Central memory CD8-positive, alpha-beta T cell (primary cell): Measurements from ENCODE around the gene TLR9.

Source experiments
- ATAC-seq: fragments of 150-1000 bp; cut with Tn5 transposase; replicated peaks from 2 replicates; pipeline ENCODE4 v1.10.0; 2022; ENCODE audit warnings: mild to moderate bottlenecking, moderate FRiP score, moderate number of reproducible peaks; ENCODE audit not compliant: poor library complexity, severe bottlenecking; ENCODE audit errors: extremely low read depth
- DNase-seq, 2 donors: peaks; one replicate each; pipeline ENCODE4 v3.0.0; 2021; ENCODE audit warnings: low spot score in 2 of 2
- H3K27ac Mint-ChIP-seq: one replicate; pipeline ENCODE4 v1.8.0; 2022; ENCODE audit warnings: low read depth, mild to moderate bottlenecking, moderate library complexity, mixed read lengths
- H3K27me3 Mint-ChIP-seq: one replicate; pipeline ENCODE4 v1.8.0; 2022; ENCODE audit warnings: mixed read lengths
- H3K36me3 Mint-ChIP-seq: one replicate; pipeline ENCODE4 v1.8.0; 2022; ENCODE audit warnings: mild to moderate bottlenecking, moderate library complexity, mixed read lengths; ENCODE audit not compliant: insufficient read depth
- H3K4me1 Mint-ChIP-seq: one replicate; pipeline ENCODE4 v1.8.0; 2022; ENCODE audit warnings: mixed read lengths
- H3K4me3 Mint-ChIP-seq: one replicate; pipeline ENCODE4 v1.8.0; 2022; ENCODE audit warnings: mild to moderate bottlenecking, moderate library complexity, mixed read lengths
- H3K9me3 Mint-ChIP-seq: one replicate; pipeline ENCODE4 v1.8.0; 2022; ENCODE audit warnings: mixed read lengths

The TLR9 gene

DNA sequence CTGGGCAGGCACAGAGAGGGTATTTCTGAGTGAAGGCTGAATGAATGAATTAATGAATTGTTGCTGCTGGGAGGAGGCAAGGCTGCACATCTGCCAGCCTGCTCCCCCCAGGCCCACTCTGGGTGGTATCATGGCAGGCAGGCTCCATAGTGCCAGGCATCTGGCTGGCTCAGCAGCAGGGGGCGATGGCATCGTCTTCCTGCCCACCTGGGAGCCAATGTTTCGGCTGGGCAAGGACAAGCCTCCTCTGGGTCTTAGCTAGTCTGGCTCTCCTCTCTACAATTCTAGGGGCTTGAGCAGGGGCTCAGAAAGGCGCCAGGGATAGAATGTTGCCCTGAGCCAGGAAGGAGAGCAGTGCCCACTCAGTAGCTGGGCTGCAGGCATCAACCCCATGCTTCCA, 1.7 kb upstream of the TLR9 start:
- H3K4me1 Mint-ChIP-seq: peaks cover 38% of the 10 kb centered on the region
- H3K27me3 Mint-ChIP-seq: no peaks in the 10 kb centered on the region

DNA sequence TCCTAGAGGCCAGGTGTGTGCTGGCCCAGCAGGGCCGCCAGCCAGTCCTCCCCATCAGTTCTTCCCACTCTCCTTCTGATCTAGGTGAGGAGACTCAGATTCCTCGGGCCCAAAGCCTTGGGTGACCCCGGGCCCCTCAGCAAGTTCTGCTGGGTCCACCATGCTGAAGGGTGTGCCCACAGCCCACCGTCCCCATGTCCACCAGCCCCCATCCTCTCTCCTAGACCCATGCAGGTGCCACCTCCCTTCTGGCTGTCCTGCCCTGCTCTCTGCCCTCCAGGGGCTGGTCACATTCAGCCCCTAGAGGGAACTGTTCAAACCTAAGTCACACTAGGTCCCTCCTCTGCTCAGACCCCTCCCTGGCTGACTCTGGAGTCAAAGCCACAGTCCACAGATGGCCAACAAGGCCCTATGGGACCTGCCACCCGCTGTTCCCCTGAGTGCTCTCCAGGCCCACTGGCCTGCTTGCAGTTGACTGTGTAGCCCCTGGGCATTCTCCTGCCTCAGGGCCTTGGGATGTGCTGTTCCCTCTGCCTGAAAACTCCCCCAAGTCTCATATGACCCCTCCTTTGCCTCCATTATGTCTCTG, 878 bp upstream of the TLR9 start:
- Mint-ChIP-seq H3K4me1 (peaks cover 36% of the 10 kb centered on the region), H3K27me3 (no peaks in the 10 kb centered on the region), H3K36me3 (peaks cover 28% of the 10 kb centered on the region), H3K4me3 (peak overlapping the region; percentile 29), H3K9me3 (no peaks in the 10 kb centered on the region), H3K27ac (peak overlapping the region; percentile 79)
- ATAC-seq (no peak), DNase-seq (no peak)

More for the DNA sequence above, 1.7 kb upstream of the TLR9 start:
- peaks cover 30% of the 10 kb centered on the region for H3K36me3 Mint-ChIP-seq
- H3K4me3 Mint-ChIP-seq: no peak overlapping the region
- ATAC-seq (no peak), DNase-seq (no peak)
- H3K9me3 Mint-ChIP-seq: no peaks in the 10 kb centered on the region
- H3K27ac Mint-ChIP-seq: peak overlapping the region; percentile 79

- peak overlapping the region; percentile 64 for H3K27ac Mint-ChIP-seq
- H3K9me3 Mint-ChIP-seq: no peaks in the 10 kb centered on the region
- H3K27me3 Mint-ChIP-seq: no peaks in the 10 kb centered on the region
- H3K4me3 Mint-ChIP-seq: peak overlapping the region; percentile 25
- peaks cover 57% of the 10 kb centered on the region for H3K4me1 Mint-ChIP-seq
- DNase-seq: no peak
- H3K36me3 Mint-ChIP-seq: peaks cover 7% of the 10 kb centered on the region
- ATAC-seq: no peak
These were observed 1.7 kb downstream of the TLR9 start for GRCh38 chr3:52223449-52224408.

GRCh38 chr3:52222319-52223221, 2.9 kb downstream of the TLR9 start:
- ATAC-seq (no peak), DNase-seq (no peak)
- H3K9me3 Mint-ChIP-seq: no peaks in the 10 kb centered on the region
- H3K27me3 Mint-ChIP-seq: no peaks in the 10 kb centered on the region
- peak overlapping the region; percentile 38 for H3K27ac Mint-ChIP-seq
- peaks cover 69% of the 10 kb centered on the region for H3K4me1 Mint-ChIP-seq
- peak overlapping the region; percentile 72 for H3K4me3 Mint-ChIP-seq
- H3K36me3 Mint-ChIP-seq: peaks cover 7% of the 10 kb centered on the region

DNA sequence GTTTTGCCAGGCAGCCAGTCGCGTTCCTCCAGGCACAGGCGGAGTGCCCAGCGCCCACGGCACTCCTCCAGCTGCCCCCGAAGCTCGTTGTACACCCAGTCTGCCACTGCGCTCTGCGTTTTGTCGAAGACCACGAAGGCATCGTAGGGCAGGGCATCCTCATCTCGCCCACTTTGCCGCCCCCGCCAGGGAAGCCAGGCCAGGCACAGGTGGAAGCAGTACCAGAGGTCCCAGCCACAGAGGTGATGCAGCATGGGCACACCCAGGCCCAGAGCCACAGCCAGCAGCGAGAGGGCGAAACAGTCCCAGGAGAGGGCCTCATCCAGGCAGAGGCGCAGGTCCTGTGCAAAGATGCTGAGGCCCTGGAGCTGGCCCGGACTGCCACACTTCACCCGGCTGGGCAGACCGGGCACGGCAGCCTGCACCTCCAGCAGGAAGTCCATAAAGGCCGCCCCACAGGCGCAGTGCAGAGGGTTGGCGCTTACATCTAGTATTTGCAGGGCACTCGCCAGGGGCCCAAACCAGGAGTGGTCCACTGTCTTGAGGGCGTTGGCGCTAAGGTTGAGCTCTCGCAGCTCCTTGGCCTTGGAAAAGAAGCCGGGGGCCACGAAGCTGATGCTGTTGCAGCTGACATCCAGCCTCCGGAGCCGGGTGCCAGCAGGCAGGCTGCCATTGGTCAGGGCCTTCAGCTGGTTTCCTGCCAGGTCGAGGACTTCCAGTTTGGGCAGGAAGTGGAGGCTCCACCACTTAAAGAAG, 3.7 kb downstream of the TLR9 start:
- H3K27ac Mint-ChIP-seq: peak overlapping the region; percentile 38
- H3K4me1 Mint-ChIP-seq: peaks cover 75% of the 10 kb centered on the region
- H3K27me3 Mint-ChIP-seq: no peaks in the 10 kb centered on the region
- H3K9me3 Mint-ChIP-seq: no peaks in the 10 kb centered on the region
- peaks cover 5% of the 10 kb centered on the region for H3K36me3 Mint-ChIP-seq
- peak overlapping the region; percentile 72 for H3K4me3 Mint-ChIP-seq
- DNase-seq (no peak), ATAC-seq (peak; percentile 47)

GRCh38 chr3:52221141-52221562, 4.3 kb downstream of the TLR9 start:
- no peak for DNase-seq
- no peak for ATAC-seq
- H3K27ac Mint-ChIP-seq: no peak overlapping the region
- peaks cover 73% of the 10 kb centered on the region for H3K4me1 Mint-ChIP-seq
- no peaks in the 10 kb centered on the region for H3K27me3 Mint-ChIP-seq
- peaks cover 7% of the 10 kb centered on the region for H3K36me3 Mint-ChIP-seq
- H3K9me3 Mint-ChIP-seq: no peaks in the 10 kb centered on the region
- no peak overlapping the region for H3K4me3 Mint-ChIP-seq

- Mint-ChIP-seq H3K27ac (peak overlapping the region; percentile 83), H3K27me3 (no peaks in the 10 kb centered on the region), H3K4me1 (peaks cover 69% of the 10 kb centered on the region), H3K4me3 (no peak overlapping the region), H3K9me3 (no peaks in the 10 kb centered on the region), H3K36me3 (peaks cover 6% of the 10 kb centered on the region)
- ATAC-seq (peak; percentile 60), DNase-seq (peak; percentile 80 to 90)
These were observed 4.9 kb downstream of the TLR9 start for GRCh38 chr3:52220380-52221026.

DNA sequence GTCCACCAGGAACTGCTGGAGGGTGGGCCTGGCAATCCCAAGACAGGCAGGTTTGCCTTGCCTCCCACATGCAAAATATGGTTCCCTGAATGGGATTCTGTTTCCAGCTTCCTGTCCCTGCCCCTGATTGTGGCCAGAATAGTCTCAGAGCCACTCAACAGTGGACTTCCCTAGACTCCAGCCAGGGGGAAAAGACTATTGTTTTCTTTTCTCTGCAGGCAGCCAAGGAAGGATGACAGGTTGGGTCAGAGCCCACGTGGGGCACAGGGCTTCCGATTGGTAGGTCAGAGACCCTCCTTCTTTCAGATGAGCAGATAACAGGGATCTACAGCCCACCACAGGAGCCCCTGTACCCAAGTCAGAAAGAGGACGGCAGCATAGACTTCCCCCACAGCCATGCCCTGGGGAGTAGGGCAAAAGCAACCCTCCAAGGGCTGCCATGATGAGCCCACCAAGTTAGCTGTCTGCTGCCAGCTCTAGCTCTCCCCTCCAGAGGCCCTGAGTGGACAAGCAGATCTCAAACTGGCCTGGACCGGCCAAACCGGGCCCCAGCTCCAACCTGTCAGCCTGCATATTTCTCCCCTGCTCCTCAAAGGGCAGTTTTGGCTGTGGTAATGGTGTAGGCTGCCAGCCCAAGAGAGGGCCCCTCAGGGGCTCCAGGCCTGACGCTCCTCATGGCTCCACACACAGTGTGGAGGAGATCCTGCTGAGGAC, 6.4 kb downstream of the TLR9 start:
- Mint-ChIP-seq H3K4me1 (peaks cover 76% of the 10 kb centered on the region), H3K27me3 (no peaks in the 10 kb centered on the region), H3K4me3 (peak overlapping the region; percentile 66), H3K27ac (peak overlapping the region; percentile 79), H3K9me3 (no peaks in the 10 kb centered on the region), H3K36me3 (peaks cover 12% of the 10 kb centered on the region)
- DNase-seq: no peak
- ATAC-seq: no peak

DNA sequence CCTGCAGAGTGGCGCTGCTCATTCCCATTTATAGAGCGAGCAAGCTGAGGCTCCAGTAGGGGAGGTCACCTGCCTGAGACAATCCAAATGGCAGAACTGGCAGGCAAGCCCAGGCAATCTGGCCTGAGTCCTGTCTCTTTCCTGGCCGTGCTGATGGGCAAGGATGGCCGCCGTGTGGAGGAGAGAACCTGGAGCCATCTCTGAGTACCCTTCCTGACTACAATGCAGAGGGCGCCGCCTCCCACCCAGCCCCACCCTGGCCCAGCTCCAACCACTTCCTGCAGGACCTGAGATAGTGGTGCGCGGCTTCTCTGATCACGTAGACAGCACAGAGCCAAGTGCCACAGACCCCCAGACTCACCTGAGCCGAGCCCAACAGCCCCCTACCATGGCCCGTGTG, 7.0 kb downstream of the TLR9 start:
- no peaks in the 10 kb centered on the region for H3K9me3 Mint-ChIP-seq
- peak; percentile 43 for ATAC-seq
- peak overlapping the region; percentile 66 for H3K4me3 Mint-ChIP-seq
- peaks cover 17% of the 10 kb centered on the region for H3K36me3 Mint-ChIP-seq
- H3K4me1 Mint-ChIP-seq: peaks cover 71% of the 10 kb centered on the region
- no peaks in the 10 kb centered on the region for H3K27me3 Mint-ChIP-seq
- no peak for DNase-seq
- H3K27ac Mint-ChIP-seq: peak overlapping the region; percentile 79

DNA sequence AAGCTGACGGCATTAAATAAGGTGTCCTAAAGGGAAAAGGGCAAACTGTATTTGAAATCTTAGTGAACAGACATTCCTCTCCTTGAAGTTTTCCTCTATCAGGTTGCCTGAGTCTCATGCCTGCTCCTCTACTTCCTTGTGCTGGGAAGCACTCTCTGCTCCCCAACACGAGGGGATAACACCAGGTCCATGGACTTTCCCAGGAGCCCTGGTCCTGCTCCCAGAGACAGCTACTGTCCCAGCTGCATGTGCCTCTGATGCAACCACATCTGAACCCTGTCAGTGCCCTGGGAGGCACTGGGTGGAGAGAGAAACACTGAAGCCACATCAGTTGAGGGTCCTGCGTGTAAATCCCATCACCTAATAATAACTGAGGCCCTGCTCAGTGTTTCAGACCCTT, 7.4 kb downstream of the TLR9 start:
- Mint-ChIP-seq H3K4me3 (peak overlapping the region; percentile 66), H3K36me3 (peaks cover 18% of the 10 kb centered on the region), H3K27ac (peak overlapping the region; percentile 79), H3K9me3 (no peaks in the 10 kb centered on the region), H3K27me3 (no peaks in the 10 kb centered on the region), H3K4me1 (peaks cover 67% of the 10 kb centered on the region)
- ATAC-seq: no peak
- DNase-seq: no peak

DNA sequence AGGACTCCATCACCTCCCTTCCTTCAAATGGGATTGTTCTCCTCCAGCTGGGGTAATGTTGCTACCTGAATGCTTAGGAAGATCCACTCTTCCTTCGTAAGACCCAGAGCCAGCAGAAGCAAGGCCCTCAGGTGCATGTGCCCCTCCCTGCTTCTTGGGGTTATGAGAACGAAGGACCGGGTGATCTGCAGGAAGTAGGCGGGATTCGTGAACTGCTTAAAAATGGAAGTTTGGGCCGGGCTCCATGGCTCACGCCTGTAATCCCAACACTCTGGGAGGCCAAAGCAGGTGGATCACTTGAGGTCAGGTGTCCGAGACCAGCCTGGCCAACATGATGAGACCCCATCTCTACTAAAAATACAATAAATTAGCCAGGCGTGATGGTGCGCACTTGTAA, 8.0 kb downstream of the TLR9 start:
- Mint-ChIP-seq H3K27ac (peak overlapping the region; percentile 79), H3K4me1 (peaks cover 66% of the 10 kb centered on the region), H3K27me3 (no peaks in the 10 kb centered on the region), H3K9me3 (no peaks in the 10 kb centered on the region), H3K36me3 (peaks cover 24% of the 10 kb centered on the region), H3K4me3 (peak overlapping the region; percentile 66)
- no peak for ATAC-seq
- no peak for DNase-seq
